Hepatocyte (in vitro differentiated cells): ENCODE measurements around the gene CDH12. TPM values are rescaled to one million over a fixed set of nuclear protein-coding genes. Genes with fewer than 3 reads are reported as not detected.

Experiments used
- DNase-seq: peaks from one replicate; pipeline ENCODE4 v3.0.0-alpha.2; 2016; ENCODE audit warnings: low spot score
- H2AFZ ChIP-seq: fragments of 200-600 bp; sonication (generic); 2 replicates; pipeline ENCODE4 v1.6.0; 2016; ENCODE audit warnings: antibody characterized with exemption, mild to moderate bottlenecking
- H3K27ac ChIP-seq: fragments of 200-600 bp; sonication (generic); 2 replicates; pipeline ENCODE4 v1.5.1; 2016; ENCODE audit warnings: mild to moderate bottlenecking
- H3K27me3 ChIP-seq: fragments of 200-600 bp; sonication (generic); 2 replicates; pipeline ENCODE4 v1.6.1; 2016
- H3K36me3 ChIP-seq: fragments of 200-600 bp; sonication (generic); replicated peaks from 2 replicates; pipeline ENCODE4 v1.5.1; 2016; ENCODE audit warnings: low read depth; ENCODE audit not compliant: insufficient read depth
- H3K4me1 ChIP-seq: fragments of 200-600 bp; sonication (generic); 2 replicates; pipeline ENCODE4 v1.5.1; 2016; ENCODE audit warnings: mild to moderate bottlenecking, moderate library complexity; ENCODE audit not compliant: insufficient read depth
- H3K4me2 ChIP-seq: fragments of 200-600 bp; sonication (generic); 2 replicates; pipeline ENCODE4 v1.6.0; 2016
- H3K4me3 ChIP-seq: fragments of 200-600 bp; sonication (generic); 2 replicates; pipeline ENCODE4 v1.5.1; 2016; ENCODE audit warnings: mild to moderate bottlenecking
- H3K79me2 ChIP-seq: fragments of 200-600 bp; sonication (generic); 2 replicates; pipeline ENCODE4 v1.6.0; 2017; ENCODE audit warnings: mild to moderate bottlenecking
- H3K9me2 ChIP-seq: fragments of 200-600 bp; sonication (generic); replicated peaks from 2 replicates; pipeline ENCODE4 v1.6.0; 2017; ENCODE audit warnings: mild to moderate bottlenecking; ENCODE audit not compliant: insufficient read depth
- H3K9me3 ChIP-seq: fragments of 200-600 bp; sonication (generic); 2 replicates; pipeline ENCODE4 v1.5.1; 2016; ENCODE audit warnings: low read depth, mild to moderate bottlenecking
- H4K20me1 ChIP-seq: fragments of 200-600 bp; sonication (generic); 2 replicates; pipeline ENCODE4 v1.6.0; 2016; ENCODE audit warnings: mild to moderate bottlenecking; ENCODE audit not compliant: insufficient read depth, poor library complexity, severe bottlenecking
- EZH2 ChIP-seq: fragments of 200-600 bp; sonication (generic); IDR thresholded peaks from 2 replicates; pipeline ENCODE4 v1.6.1; 2016; ENCODE audit warnings: antibody characterized with exemption, mild to moderate bottlenecking, borderline replicate concordance
- EZH2phosphoT487 ChIP-seq: fragments of 200-600 bp; sonication (generic); IDR thresholded peaks from one replicate; pipeline ENCODE4 v1.6.1; 2018; ENCODE audit warnings: antibody characterized with exemption, mild to moderate bottlenecking, low read depth, moderate library complexity; ENCODE audit not compliant: unreplicated experiment, severe bottlenecking
- WGBS: methylation state at CpG from one replicate; pipeline ENCODE4 v1.1.6; 2016; ENCODE audit warnings: low lambda C conversion rate; ENCODE audit errors: missing lambda C conversion rate; 5-methylcytosine and 5-hydroxymethylcytosine counted together
- polyA plus RNA-seq: library from polyadenylated mRNA; unstranded; fragments of >200 nt; fragmentation: Nextera tagmentation; extraction: Ambion mirVana; gene quantifications from 2 replicates; pipeline ENCODE4 v1.2.1, GENCODE V29; 2016
- total RNA-seq: library from RNA; depleted of rRNA; stranded (reverse); fragments of >200 nt; gene quantifications from 2 replicates; pipeline ENCODE4 v1.2.3, GENCODE V29; 2014
- TF ChIP-seq, protein P1 (sequence below): fragments of 200-600 bp; sonication (generic); IDR thresholded peaks from 2 replicates; pipeline ENCODE4 v1.5.1; 2016; ENCODE audit warnings: antibody characterized with exemption, mild to moderate bottlenecking; ENCODE audit not compliant: poor library complexity

Gene CDH12
- total and polyA plus RNA-seq, 2 experiments from 2014 or later = 15.4 to 44.5 TPM

GRCh38 chr5:22764736-22765135 is 88.4 kb downstream of the CDH12 start:
- no peak for DNase-seq
- Histone ChIP-seq H3K9me3 (no peaks in the 10 kb centered on the region), H3K27me3 (no peaks in the 10 kb centered on the region), H3K4me1 (no peaks in the 10 kb centered on the region), H3K36me3 (no peaks in the 10 kb centered on the region), H3K27ac (no peak overlapping the region), H3K4me3 (no peak overlapping the region), H3K9me2 (no peaks in the 10 kb centered on the region), H4K20me1 (no peaks in the 10 kb centered on the region), H3K4me2 (no peak overlapping the region), H2AFZ (no peak overlapping the region), H3K79me2 (no peaks in the 10 kb centered on the region)
- TF ChIP-seq EZH2 (no peak), EZH2phosphoT487 (no peak)
- TF ChIP-seq, protein P1, sequence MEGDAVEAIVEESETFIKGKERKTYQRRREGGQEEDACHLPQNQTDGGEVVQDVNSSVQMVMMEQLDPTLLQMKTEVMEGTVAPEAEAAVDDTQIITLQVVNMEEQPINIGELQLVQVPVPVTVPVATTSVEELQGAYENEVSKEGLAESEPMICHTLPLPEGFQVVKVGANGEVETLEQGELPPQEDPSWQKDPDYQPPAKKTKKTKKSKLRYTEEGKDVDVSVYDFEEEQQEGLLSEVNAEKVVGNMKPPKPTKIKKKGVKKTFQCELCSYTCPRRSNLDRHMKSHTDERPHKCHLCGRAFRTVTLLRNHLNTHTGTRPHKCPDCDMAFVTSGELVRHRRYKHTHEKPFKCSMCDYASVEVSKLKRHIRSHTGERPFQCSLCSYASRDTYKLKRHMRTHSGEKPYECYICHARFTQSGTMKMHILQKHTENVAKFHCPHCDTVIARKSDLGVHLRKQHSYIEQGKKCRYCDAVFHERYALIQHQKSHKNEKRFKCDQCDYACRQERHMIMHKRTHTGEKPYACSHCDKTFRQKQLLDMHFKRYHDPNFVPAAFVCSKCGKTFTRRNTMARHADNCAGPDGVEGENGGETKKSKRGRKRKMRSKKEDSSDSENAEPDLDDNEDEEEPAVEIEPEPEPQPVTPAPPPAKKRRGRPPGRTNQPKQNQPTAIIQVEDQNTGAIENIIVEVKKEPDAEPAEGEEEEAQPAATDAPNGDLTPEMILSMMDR = no peak
- WGBS = 66% methylated on average over 5 of the region's 5 CpGs

- Histone ChIP-seq H3K4me2 (no peak overlapping the region), H3K27me3 (no peaks in the 10 kb centered on the region), H3K9me2 (no peaks in the 10 kb centered on the region), H2AFZ (no peak overlapping the region), H3K9me3 (no peaks in the 10 kb centered on the region), H4K20me1 (no peaks in the 10 kb centered on the region), H3K36me3 (no peaks in the 10 kb centered on the region), H3K79me2 (no peaks in the 10 kb centered on the region), H3K4me1 (no peaks in the 10 kb centered on the region), H3K4me3 (no peak overlapping the region), H3K27ac (no peak overlapping the region)
- no peak for DNase-seq
- 71% methylated on average over 4 of the region's 4 CpGs for WGBS
- TF ChIP-seq, protein P1 = no peak
- no peak for TF ChIP-seq EZH2
- TF ChIP-seq EZH2phosphoT487 = no peak
Observed at GRCh38 chr5:22757776-22758175, 95.4 kb downstream of the CDH12 start.

DNA sequence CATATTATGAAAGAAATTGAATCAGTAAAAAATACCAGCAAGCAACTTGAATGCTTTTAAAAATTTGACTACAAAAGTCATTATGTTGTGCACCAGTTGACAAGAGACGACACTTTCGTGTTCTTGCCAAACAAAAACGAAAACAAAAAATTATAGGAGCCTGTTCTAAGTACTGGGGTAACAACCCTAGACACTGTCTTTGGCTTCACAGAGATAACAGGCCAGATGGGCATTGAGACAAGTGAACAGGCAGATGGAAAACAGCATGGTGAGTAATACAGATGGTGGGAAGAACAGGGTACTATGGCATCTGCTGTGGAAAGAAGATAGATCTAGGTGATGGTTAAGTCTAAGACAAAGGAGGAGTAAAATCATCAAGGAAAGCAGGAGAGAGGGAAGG is 99.0 kb downstream of the CDH12 start:
- H3K9me3 ChIP-seq = no peaks in the 10 kb centered on the region
- no peaks in the 10 kb centered on the region for H4K20me1 ChIP-seq
- H2AFZ ChIP-seq = no peak overlapping the region
- TF ChIP-seq, protein P1 = no peak
- no peak for TF ChIP-seq EZH2
- no peak for TF ChIP-seq EZH2phosphoT487
- no peaks in the 10 kb centered on the region for H3K36me3 ChIP-seq
- H3K79me2 ChIP-seq = no peaks in the 10 kb centered on the region
- WGBS = 80% methylated on average over 3 of the region's 3 CpGs
- no peaks in the 10 kb centered on the region for H3K27me3 ChIP-seq
- no peaks in the 10 kb centered on the region for H3K4me1 ChIP-seq
- no peak overlapping the region for H3K27ac ChIP-seq
- no peaks in the 10 kb centered on the region for H3K9me2 ChIP-seq
- no peak overlapping the region for H3K4me3 ChIP-seq
- H3K4me2 ChIP-seq = no peak overlapping the region
- no peak for DNase-seq

- Histone ChIP-seq H2AFZ (no peak overlapping the region), H3K4me2 (no peak overlapping the region), H3K4me3 (no peak overlapping the region), H4K20me1 (no peaks in the 10 kb centered on the region), H3K4me1 (no peaks in the 10 kb centered on the region), H3K79me2 (no peaks in the 10 kb centered on the region), H3K9me3 (no peaks in the 10 kb centered on the region), H3K27ac (no peak overlapping the region), H3K36me3 (no peaks in the 10 kb centered on the region), H3K9me2 (no peaks in the 10 kb centered on the region), H3K27me3 (no peaks in the 10 kb centered on the region)
- WGBS = 70% methylated on average over 4 of the region's 4 CpGs
- no peak for DNase-seq
- TF ChIP-seq, protein P1 = no peak
- TF ChIP-seq EZH2 (no peak), EZH2phosphoT487 (no peak)
Observed at GRCh38 chr5:22751536-22751935, 101.6 kb downstream of the CDH12 start.
